Measurements from ENCODE around the gene ARHGAP44.

ARHGAP44 gene

GRCh38 chr17:13030459-13031300 lies 241.4 kb downstream of the ARHGAP44 start:
- peak; percentile 49 to 78 (median 64) for DNase-seq

- DNase-seq: peak; percentile 61 to 86 (median 76)
These were observed 242.5 kb downstream of the ARHGAP44 start for GRCh38 chr17:13031718-13032350.

- DNase-seq: no peak
These were observed 246.1 kb downstream of the ARHGAP44 start for GRCh38 chr17:13035420-13035819.

GRCh38 chr17:13036751-13037150 lies 247.5 kb downstream of the ARHGAP44 start:
- no peak for DNase-seq

GRCh38 chr17:13038931-13039665 lies 249.8 kb downstream of the ARHGAP44 start:
- no peak for DNase-seq

Measured in suppressor macrophage (primary cell).